HK-2 (cell line): Measurements from ENCODE around the gene SLC25A1.
"Not testable (repeated sequence)": the region's sequence is repeated elsewhere in the genome, so short reads cannot be mapped to it uniquely, and the experiment has no call there.

ENCODE experiments used
- DNase-seq: peaks from one replicate; pipeline ENCODE4 v3.0.0-alpha.2; 2018; ENCODE audit not compliant: unreplicated experiment

The SLC25A1 gene

GRCh38 chr22:19206287-19206686, 27.8 kb upstream of the SLC25A1 start:
- no peak for DNase-seq

- DNase-seq, result no peak
These were observed 26.1 kb upstream of the SLC25A1 start for GRCh38 chr22:19204640-19205039.

- no peak for DNase-seq
These were observed 25.3 kb upstream of the SLC25A1 start for GRCh38 chr22:19203834-19204233.

GRCh38 chr22:19202799-19203186, 24.3 kb upstream of the SLC25A1 start:
- DNase-seq, result not testable (repeated sequence)

- DNase-seq, result no peak
These were observed 23.6 kb upstream of the SLC25A1 start for GRCh38 chr22:19201869-19202798.

GRCh38 chr22:19201130-19201868, 22.8 kb upstream of the SLC25A1 start:
- DNase-seq, result no peak

GRCh38 chr22:19199479-19199878, 20.9 kb upstream of the SLC25A1 start:
- no peak for DNase-seq

- DNase-seq, result no peak
These were observed 19.7 kb upstream of the SLC25A1 start for GRCh38 chr22:19197997-19198865.

- no peak for DNase-seq
These were observed 18.5 kb upstream of the SLC25A1 start for GRCh38 chr22:19196841-19197612.

- DNase-seq, result no peak
These were observed 17.5 kb upstream of the SLC25A1 start for GRCh38 chr22:19195796-19196731.

- no peak for DNase-seq
These were observed 16.4 kb upstream of the SLC25A1 start for GRCh38 chr22:19194766-19195536.

GRCh38 chr22:19193879-19194278, 15.3 kb upstream of the SLC25A1 start:
- no peak for DNase-seq

GRCh38 chr22:19187716-19188563, 9.4 kb upstream of the SLC25A1 start:
- DNase-seq, result no peak

GRCh38 chr22:19184276-19184997, 5.9 kb upstream of the SLC25A1 start:
- DNase-seq, result no peak

GRCh38 chr22:19183216-19183615, 4.7 kb upstream of the SLC25A1 start:
- no peak for DNase-seq

GRCh38 chr22:19182472-19183157, 4.1 kb upstream of the SLC25A1 start:
- no peak for DNase-seq
